ENCODE results near the gene LSR.

Gene LSR, protein sequence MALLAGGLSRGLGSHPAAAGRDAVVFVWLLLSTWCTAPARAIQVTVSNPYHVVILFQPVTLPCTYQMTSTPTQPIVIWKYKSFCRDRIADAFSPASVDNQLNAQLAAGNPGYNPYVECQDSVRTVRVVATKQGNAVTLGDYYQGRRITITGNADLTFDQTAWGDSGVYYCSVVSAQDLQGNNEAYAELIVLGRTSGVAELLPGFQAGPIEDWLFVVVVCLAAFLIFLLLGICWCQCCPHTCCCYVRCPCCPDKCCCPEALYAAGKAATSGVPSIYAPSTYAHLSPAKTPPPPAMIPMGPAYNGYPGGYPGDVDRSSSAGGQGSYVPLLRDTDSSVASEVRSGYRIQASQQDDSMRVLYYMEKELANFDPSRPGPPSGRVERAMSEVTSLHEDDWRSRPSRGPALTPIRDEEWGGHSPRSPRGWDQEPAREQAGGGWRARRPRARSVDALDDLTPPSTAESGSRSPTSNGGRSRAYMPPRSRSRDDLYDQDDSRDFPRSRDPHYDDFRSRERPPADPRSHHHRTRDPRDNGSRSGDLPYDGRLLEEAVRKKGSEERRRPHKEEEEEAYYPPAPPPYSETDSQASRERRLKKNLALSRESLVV

GRCh38 chr19:35248310-35249145, at the start of gene LSR:
Gene LSR, plus strand, starts transcription at chr19:35249002. Its CDS starts 21 bp downstream, at chr19:35249023.
- peak; percentile 29 to 52 for DNase-seq (ENCODE audit: low read depth in 2 of 2, low spot score in 1 of 2)

DNA sequence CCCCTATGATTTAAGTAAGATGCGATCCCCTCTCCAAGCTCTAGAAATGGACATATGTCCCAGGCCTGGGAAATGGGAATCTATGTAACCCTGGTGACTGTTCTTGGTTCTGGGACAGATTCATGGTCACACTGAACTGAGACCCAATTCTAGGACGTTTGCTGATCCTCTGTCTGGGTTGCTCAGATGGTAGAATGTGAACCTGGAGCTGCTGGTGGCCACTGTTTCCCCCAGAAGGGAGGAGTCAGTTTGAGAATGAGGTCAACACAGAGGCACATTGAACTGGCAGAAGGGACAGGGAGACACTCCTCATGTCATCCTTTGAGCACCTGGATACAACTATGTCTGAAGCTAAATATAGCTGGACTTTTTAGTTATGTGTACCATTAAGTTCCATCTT, 49.3 kb upstream of the LSR start:
- DNase-seq (ENCODE audit: low read depth in 2 of 2, low spot score in 1 of 2), result no peak

- DNase-seq (ENCODE audit: low read depth in 2 of 2, low spot score in 1 of 2), result no peak
Observed at GRCh38 chr19:35202722-35203688, 45.8 kb upstream of the LSR start.

- DNase-seq (ENCODE audit: low read depth in 2 of 2, low spot score in 1 of 2), result no peak
Observed at GRCh38 chr19:35204799-35205732, 43.7 kb upstream of the LSR start.

GRCh38 chr19:35205733-35206323, 43.0 kb upstream of the LSR start:
- no peak for DNase-seq (ENCODE audit: low read depth in 2 of 2, low spot score in 1 of 2)

- DNase-seq (ENCODE audit: low read depth in 2 of 2, low spot score in 1 of 2), result no peak
Observed at GRCh38 chr19:35206379-35206778, 42.4 kb upstream of the LSR start.

DNA sequence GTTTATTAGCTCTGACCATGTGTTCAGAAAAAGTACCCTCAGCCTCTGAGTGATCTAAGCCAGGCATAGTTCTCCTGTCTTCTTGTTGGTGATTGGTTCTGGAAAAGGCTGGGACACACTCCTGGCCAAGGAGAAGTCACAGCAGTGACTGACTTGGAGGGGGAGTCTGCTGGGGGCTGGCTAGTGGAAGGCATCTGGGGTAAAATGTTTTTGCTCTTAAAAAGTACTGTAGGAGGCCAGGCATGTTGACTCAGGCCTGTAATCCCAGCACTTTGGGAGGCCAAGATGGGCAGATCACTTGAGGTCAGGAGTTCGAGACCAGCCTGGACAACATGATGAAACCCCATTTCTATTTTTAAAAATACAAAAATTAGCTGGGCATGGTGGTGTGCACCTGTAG, 41.9 kb upstream of the LSR start:
- DNase-seq (ENCODE audit: low read depth in 2 of 2, low spot score in 1 of 2), result no peak

GRCh38 chr19:35207391-35207871, 41.4 kb upstream of the LSR start:
- no peak for DNase-seq (ENCODE audit: low read depth in 2 of 2, low spot score in 1 of 2)

DNA sequence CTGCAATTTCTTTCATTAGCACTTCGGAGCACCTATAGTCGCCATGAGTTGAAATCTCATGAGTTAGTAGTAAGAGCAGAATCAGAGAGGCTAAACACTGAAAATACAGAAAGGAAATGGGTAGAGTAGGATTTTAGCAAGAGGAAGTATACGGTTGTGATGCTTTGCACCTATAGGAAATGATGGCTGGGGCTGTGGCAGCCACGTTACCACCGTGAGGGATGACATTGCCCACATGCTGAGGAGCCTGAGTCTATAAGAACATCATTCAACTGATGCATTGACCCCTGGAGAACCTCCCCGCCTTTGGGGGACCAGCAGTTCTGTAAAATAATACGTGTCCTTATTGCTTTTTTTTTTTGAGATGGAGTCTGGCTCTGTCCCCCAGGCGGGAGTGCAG, 40.7 kb upstream of the LSR start:
- DNase-seq (ENCODE audit: low read depth in 2 of 2, low spot score in 1 of 2), result no peak

DNA sequence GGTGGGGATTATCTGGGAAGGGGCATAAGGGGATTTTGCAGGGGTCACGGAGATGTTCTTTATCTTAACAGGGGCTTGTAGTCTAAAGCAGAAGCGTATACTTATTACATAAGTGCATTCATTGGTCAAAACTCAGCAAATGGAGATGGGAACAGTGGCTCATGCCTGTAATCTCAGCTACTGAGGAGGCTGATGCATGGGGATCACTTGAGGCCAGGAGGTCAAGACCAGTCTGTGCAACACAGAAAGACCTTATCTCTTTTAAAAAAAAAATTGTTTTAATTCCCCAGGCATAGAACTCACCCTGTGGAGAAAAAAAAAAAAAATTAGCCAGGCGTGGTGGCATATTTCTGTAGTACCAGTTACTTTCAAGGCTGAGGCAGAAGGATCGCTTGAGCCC, 39.2 kb upstream of the LSR start:
- DNase-seq (ENCODE audit: low read depth in 2 of 2, low spot score in 1 of 2), result no peak

GRCh38 chr19:35211545-35212230, 37.1 kb upstream of the LSR start:
- DNase-seq (ENCODE audit: low read depth in 2 of 2, low spot score in 1 of 2), result peak; percentile 33 to 48

DNA sequence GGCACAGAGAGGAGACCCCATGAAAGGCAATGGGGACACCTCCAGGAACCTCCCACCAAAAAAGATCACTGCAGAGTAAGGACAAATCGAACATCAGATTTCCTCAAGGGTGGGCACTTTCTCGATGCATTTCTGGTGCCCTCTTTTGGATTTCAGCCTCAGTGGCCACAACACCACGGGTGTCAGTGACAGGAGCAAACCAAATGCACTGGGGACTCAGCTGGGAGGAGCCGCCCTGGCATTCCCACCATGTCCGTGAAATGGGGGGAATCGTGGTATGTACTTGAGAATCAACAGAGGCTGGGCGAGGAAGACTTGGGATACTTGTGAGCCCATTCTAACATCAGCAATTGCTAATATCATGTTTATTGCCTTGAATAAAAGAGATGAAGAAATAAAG, 36.6 kb upstream of the LSR start:
- DNase-seq (ENCODE audit: low read depth in 2 of 2, low spot score in 1 of 2), result no peak

- peak; percentile 42 to 53 for DNase-seq (ENCODE audit: low read depth in 2 of 2, low spot score in 1 of 2)
Observed at GRCh38 chr19:35213663-35214632, 34.9 kb upstream of the LSR start.

- DNase-seq (ENCODE audit: low read depth in 2 of 2, low spot score in 1 of 2), result no peak
Observed at GRCh38 chr19:35214766-35215422, 33.9 kb upstream of the LSR start.

GRCh38 chr19:35216016-35216832, 32.6 kb upstream of the LSR start:
- DNase-seq (ENCODE audit: low read depth in 2 of 2, low spot score in 1 of 2), result no peak
